ENCODE measurements around the gene RXRA. TPM values are rescaled to one million over a fixed set of nuclear protein-coding genes. Genes with fewer than 3 reads are reported as not detected.
A peak's percentile ranks its signal among the peaks of the same experiment; 100 is the strongest.

RXRA gene
- total RNA-seq, 6 donors from 2014 or later: 43.8 to 92.7 (median 74.1) TPM

GRCh38 chr9:134451700-134452458 is 125.6 kb downstream of the RXRA start:
- H3K27ac ChIP-seq: no peak overlapping the region
- H3K4me3 ChIP-seq: no peak overlapping the region
- 90 to 96% methylated on average over 2 of the region's 2 CpGs for WGBS, 2 donors
- TF ChIP-seq CTCF (IDR thresholded peaks at IDR 0.05) (no peak), EP300 (IDR thresholded peaks at IDR 0.05) (no peak), POLR2AphosphoS5 (IDR thresholded peaks at IDR 0.05) (no peak), POLR2A (IDR thresholded peaks at IDR 0.05) (no peak)
- DNase-seq: no peak
- no peaks in the 10 kb centered on the region for H3K36me3 ChIP-seq
- no peak for ATAC-seq (ENCODE audit: low FRiP score in 2 of 2)
- H3K4me1 ChIP-seq: peaks cover 14 to 19% (median 16%) of the 10 kb centered on the region in 4 donors
- H3K9me3 ChIP-seq: peaks cover 0 to 11% (median 2%) of the 10 kb centered on the region in 4 donors
- no peaks in the 10 kb centered on the region for H3K27me3 ChIP-seq

- H3K9me3 ChIP-seq: peaks cover 0 to 11% (median 2%) of the 10 kb centered on the region in 4 donors
- 92 to 97% methylated on average over 4 of the region's 4 CpGs for WGBS, 2 donors
- ATAC-seq (ENCODE audit: low FRiP score in 2 of 2): no peak
Measured at GRCh38 chr9:134452728-134453127, 126.5 kb downstream of the RXRA start.

GRCh38 chr9:134453776-134454475 is 127.7 kb downstream of the RXRA start:
- H3K27me3 ChIP-seq: no peaks in the 10 kb centered on the region
- H3K4me1 ChIP-seq: peaks cover 17 to 24% (median 22%) of the 10 kb centered on the region in 4 donors
- WGBS, 2 donors: 88 to 90% methylated on average over 23 of the region's 23 CpGs
- no peaks in the 10 kb centered on the region for H3K36me3 ChIP-seq
- ATAC-seq (ENCODE audit: low FRiP score in 2 of 2) (no peak), DNase-seq (peak in 1 of 2 donors; percentile 64)
- peaks cover 0 to 6% (median under 1%) of the 10 kb centered on the region in 4 donors for H3K9me3 ChIP-seq
- no peak for TF ChIP-seq POLR2A (IDR thresholded peaks at IDR 0.05)
- TF ChIP-seq POLR2AphosphoS5 (IDR thresholded peaks at IDR 0.05): no peak
- no peak for TF ChIP-seq EP300 (IDR thresholded peaks at IDR 0.05)
- no peak for TF ChIP-seq CTCF (IDR thresholded peaks at IDR 0.05)
- H3K4me3 ChIP-seq: no peak overlapping the region
- no peak overlapping the region for H3K27ac ChIP-seq

More at GRCh38 chr9:134452728-134453127, 126.5 kb downstream of the RXRA start:
- Histone ChIP-seq H3K4me1 (peaks cover 17 to 21% (median 20%) of the 10 kb centered on the region in 4 donors), H3K36me3 (no peaks in the 10 kb centered on the region), H3K27me3 (no peaks in the 10 kb centered on the region), H3K27ac (no peak overlapping the region), H3K4me3 (no peak overlapping the region)
- TF ChIP-seq EP300 (IDR thresholded peaks at IDR 0.05): no peak
- TF ChIP-seq POLR2A (IDR thresholded peaks at IDR 0.05): no peak
- TF ChIP-seq POLR2AphosphoS5 (IDR thresholded peaks at IDR 0.05): no peak
- no peak for TF ChIP-seq CTCF (IDR thresholded peaks at IDR 0.05)
- DNase-seq: no peak

GRCh38 chr9:134454476-134454857 is 128.2 kb downstream of the RXRA start:
- Histone ChIP-seq H3K36me3 (no peaks in the 10 kb centered on the region), H3K27ac (no peak overlapping the region), H3K9me3 (peaks cover 0 to under 1% (median 0%) of the 10 kb centered on the region in 4 donors), H3K27me3 (no peaks in the 10 kb centered on the region), H3K4me1 (peaks cover 17 to 26% (median 22%) of the 10 kb centered on the region in 4 donors), H3K4me3 (no peak overlapping the region)
- ATAC-seq (ENCODE audit: low FRiP score in 2 of 2) (no peak), DNase-seq (no peak)
- 76 to 93% methylated on average over 5 of the region's 5 CpGs for WGBS, 2 donors
- TF ChIP-seq CTCF (IDR thresholded peaks at IDR 0.05): no peak
- TF ChIP-seq EP300 (IDR thresholded peaks at IDR 0.05): no peak
- TF ChIP-seq POLR2A (IDR thresholded peaks at IDR 0.05): no peak
- TF ChIP-seq POLR2AphosphoS5 (IDR thresholded peaks at IDR 0.05): no peak

All from upper lobe of left lung (tissue), 6 donors.